Upper lobe of right lung (tissue), 1 donor: ENCODE measurements around the gene PCMTD2. TPM values are rescaled to one million over a fixed set of nuclear protein-coding genes. Genes with fewer than 3 reads are reported as not detected.
A peak's percentile ranks its signal among the peaks of the same experiment; 100 is the strongest.

Source experiments
- ATAC-seq: fragments of 200-7000 bp; cut with Tn5 transposase; one replicate; pipeline ENCODE4 v1.9.1; 2020; ENCODE audit warnings: mild to moderate bottlenecking, moderate library complexity
- DNase-seq: peaks from one replicate; pipeline ENCODE4 v3.0.0-alpha.2; 2020
- H3K27ac ChIP-seq: fragments of 200-600 bp; one replicate; pipeline ENCODE4 v1.8.0; 2022
- H3K27me3 ChIP-seq: fragments of 200-600 bp; one replicate; pipeline ENCODE4 v1.8.0; 2022; ENCODE audit warnings: mild to moderate bottlenecking
- H3K36me3 ChIP-seq: fragments of 200-600 bp; one replicate; pipeline ENCODE4 v1.8.0; 2022
- H3K4me1 ChIP-seq: fragments of 200-600 bp; one replicate; pipeline ENCODE4 v1.8.0; 2022
- H3K4me3 ChIP-seq: fragments of 200-600 bp; one replicate; pipeline ENCODE4 v1.8.0; 2022; ENCODE audit warnings: mild to moderate bottlenecking
- H3K9me3 ChIP-seq: fragments of 200-600 bp; one replicate; pipeline ENCODE4 v1.8.0; 2022
- intact Hi-C: fragments of 100-400 bp; cut with DNase I; formaldehyde crosslinking; loops from one replicate; pipeline ENCODE4 v1.11.0; 2022
- long read RNA-seq: library from polyadenylated mRNA; unstranded; transcript quantifications from one replicate; pipeline ENCODE4 v2.0.0, GENCODE V29; 2021
- total RNA-seq: library from RNA; stranded (reverse); fragmentation: NEBNext Ultra II Directional; extraction: Animal tissue kit (Norgen Biotek cat#: 25700); gene quantifications from one replicate; pipeline ENCODE4 v1.2.1, GENCODE V29; 2021
- TF ChIP-seq, protein P1 (sequence below): fragments of 200-600 bp; IDR thresholded peaks from one replicate; pipeline ENCODE4 v1.8.0; 2022; ENCODE audit warnings: antibody characterized with exemption
- donor health status: DM: no; HTN: yes; CAD: no; lungs with severe emphysema.

PCMTD2 gene
- total RNA-seq, result 58.8 TPM
- long read RNA-seq, transcript PCMTD2-204 (6 exons, 3,212 nt), result minor isoform, 10 of 103 reads
- long read RNA-seq, transcript PCMTD2-203 (6 exons, 3,843 nt), result major isoform, 53 of 103 reads
- long read RNA-seq, partial matches to known transcripts, result 21 of 103 reads
- long read RNA-seq, other reads (novel, unspliced or antisense), result 19 of 103 reads

DNA sequence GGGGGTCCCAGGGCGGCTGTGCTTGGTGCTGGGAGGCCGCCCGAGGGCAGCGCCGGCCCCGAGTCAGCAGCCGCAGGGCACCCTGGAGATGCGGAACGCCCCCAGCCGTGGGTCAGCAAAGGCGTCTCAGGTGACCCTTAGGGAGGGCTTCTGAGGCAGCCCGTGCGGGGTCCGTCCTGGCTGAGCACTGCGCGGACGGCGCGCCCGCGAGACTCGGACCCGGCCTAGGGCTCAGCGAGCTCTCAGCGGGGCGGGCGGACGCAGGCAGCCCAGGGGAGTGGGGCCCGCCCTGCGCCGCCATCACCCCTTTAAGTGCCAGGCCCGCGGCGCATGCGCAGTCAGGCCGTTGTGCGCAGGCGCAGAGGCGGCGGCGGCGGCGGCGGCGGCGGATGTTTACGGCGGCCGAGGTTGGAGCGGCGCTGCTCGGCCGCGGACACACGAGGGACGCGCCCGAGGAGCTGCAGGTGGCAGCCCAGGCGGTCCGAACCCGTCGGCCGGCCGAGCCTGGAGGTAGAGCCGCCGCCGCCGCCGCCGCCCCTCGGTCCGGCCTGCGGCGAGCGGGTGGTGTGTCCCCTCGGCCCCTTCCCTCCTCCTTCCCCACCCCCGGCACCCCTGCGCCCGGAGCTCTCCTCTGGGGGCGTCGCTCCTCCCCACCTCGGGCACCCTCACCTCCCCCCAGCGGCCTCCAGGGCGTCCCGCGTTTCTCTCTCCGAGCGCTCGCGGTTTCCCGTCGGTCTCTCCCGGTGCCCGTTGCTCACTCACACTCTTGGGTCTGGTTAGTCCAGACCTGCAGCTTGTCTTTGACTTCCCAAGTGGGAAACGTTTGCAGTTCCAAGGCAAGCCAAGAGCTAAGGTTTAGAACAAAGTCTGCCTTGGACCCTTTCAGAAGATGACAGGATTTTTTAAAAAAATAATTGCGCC is at the start of gene PCMTD2:
TSS of gene PCMTD2 (plus strand) at position 388 of the 921 bp plus-strand sequence. CDS start 4,218 bp downstream, outside the sequence.
- intact Hi-C loops, result no loop called here
- DNase-seq (peak; percentile 91), ATAC-seq (peak; percentile 96)
- Histone ChIP-seq H3K36me3 (no peaks in the 10 kb centered on the region), H3K27ac (peak within 1 kb of the TSS; percentile 90), H3K27me3 (no peaks in the 10 kb centered on the region), H3K4me1 (peaks cover 30% of the 10 kb centered on the region), H3K9me3 (no peaks in the 10 kb centered on the region), H3K4me3 (peak within 1 kb of the TSS; percentile 83)
- TF ChIP-seq, protein P1, sequence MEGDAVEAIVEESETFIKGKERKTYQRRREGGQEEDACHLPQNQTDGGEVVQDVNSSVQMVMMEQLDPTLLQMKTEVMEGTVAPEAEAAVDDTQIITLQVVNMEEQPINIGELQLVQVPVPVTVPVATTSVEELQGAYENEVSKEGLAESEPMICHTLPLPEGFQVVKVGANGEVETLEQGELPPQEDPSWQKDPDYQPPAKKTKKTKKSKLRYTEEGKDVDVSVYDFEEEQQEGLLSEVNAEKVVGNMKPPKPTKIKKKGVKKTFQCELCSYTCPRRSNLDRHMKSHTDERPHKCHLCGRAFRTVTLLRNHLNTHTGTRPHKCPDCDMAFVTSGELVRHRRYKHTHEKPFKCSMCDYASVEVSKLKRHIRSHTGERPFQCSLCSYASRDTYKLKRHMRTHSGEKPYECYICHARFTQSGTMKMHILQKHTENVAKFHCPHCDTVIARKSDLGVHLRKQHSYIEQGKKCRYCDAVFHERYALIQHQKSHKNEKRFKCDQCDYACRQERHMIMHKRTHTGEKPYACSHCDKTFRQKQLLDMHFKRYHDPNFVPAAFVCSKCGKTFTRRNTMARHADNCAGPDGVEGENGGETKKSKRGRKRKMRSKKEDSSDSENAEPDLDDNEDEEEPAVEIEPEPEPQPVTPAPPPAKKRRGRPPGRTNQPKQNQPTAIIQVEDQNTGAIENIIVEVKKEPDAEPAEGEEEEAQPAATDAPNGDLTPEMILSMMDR, result no peak

DNA sequence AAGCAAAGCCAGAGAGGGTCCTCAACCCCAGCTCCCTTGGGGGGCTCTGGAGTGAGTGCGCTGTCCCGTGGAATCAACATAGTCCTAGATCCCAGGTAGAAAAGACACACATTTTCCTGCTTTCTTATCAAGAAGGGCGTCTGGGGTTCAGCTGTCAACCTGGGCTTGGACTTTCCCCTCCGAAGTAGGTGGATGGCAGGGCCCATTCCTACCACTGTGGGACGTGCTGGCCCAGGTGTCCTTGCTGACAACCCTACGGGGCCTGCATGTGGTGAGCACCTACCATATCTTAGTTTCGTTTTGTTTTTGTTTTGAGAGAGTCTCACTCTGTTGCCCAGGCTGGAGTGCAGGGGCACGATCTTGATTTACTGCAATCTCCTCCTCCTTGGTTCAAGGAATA is 48.9 kb upstream of the PCMTD2 start:
- no peak for ATAC-seq
- Histone ChIP-seq H3K4me3 (no peak overlapping the region), H3K4me1 (no peaks in the 10 kb centered on the region), H3K9me3 (no peaks in the 10 kb centered on the region), H3K27ac (no peak overlapping the region), H3K27me3 (peaks cover 4% of the 10 kb centered on the region), H3K36me3 (no peaks in the 10 kb centered on the region)
- DNase-seq, result no peak
- TF ChIP-seq, protein P1, result no peak
- intact Hi-C loops, result no loop called here

DNA sequence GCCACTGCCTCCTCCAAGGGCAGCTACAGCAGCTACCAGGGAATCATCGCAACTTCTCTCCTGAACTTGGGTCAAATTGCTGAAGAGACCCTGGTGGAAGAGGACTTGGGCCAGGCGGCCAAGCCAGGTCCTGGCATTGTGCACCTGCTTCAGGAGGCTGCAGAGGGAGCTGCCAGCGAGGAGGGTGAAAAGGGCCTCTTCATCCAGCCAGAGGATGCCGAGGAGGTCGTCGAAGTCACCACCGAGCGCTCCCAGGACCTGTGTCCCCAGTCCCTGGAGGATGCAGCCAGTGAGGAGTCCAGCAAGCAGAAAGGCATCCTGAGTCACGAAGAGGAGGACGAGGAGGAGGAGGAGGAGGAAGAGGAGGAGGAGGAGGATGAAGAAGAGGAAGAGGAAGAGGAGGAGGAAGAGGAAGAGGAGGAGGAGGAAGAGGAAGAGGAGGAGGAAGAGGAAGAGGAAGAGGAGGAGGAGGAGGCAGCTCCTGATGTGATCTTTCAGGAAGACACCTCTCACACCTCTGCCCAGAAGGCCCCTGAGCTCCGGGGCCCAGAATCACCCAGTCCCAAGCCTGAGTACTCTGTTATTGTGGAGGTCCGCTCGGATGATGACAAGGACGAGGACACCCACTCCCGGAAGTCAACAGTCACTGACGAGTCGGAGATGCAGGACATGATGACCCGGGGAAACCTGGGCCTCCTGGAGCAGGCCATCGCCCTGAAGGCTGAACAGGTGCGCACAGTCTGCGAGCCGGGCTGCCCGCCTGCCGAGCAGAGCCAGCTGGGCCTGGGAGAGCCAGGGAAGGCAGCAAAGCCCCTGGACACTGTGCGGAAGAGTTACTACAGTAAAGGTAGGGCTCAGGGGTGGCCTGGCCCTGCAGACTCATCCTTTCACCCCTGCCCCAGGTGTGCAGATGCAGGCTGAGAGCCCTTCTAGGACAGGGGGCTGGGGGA is 47.6 kb upstream of the PCMTD2 start:
- Histone ChIP-seq H3K4me1 (peaks cover 7% of the 10 kb centered on the region), H3K9me3 (no peaks in the 10 kb centered on the region), H3K36me3 (no peaks in the 10 kb centered on the region), H3K27me3 (no peaks in the 10 kb centered on the region), H3K27ac (no peak overlapping the region), H3K4me3 (no peak overlapping the region)
- intact Hi-C loops, result no loop called here
- TF ChIP-seq, protein P1, result no peak
- ATAC-seq (no peak), DNase-seq (no peak)

DNA sequence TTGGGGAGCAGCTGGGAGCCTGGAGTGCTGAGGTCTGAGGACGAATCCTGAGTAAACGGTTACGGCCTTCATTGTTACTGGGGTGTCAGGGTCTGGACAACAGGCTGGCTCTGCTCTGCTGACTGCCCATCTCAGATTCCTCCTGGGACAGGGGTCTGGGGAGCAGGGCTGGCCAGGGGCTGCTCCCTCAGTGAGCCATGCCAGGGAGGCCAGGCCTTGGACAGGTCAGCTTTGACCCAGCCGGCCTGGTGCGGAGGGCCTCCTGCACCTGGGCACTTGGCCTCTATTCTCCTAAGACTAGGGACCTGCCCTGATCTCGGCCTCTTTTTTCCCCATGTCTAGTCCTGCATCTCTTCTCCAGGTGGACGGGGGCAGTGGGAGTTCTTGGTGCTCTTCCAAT is 46.4 kb upstream of the PCMTD2 start:
- Histone ChIP-seq H3K27me3 (no peaks in the 10 kb centered on the region), H3K27ac (no peak overlapping the region), H3K9me3 (no peaks in the 10 kb centered on the region), H3K36me3 (no peaks in the 10 kb centered on the region), H3K4me1 (peaks cover 10% of the 10 kb centered on the region), H3K4me3 (no peak overlapping the region)
- intact Hi-C loops, result no loop called here
- ATAC-seq, result no peak
- no peak for DNase-seq
- TF ChIP-seq, protein P1, result no peak

DNA sequence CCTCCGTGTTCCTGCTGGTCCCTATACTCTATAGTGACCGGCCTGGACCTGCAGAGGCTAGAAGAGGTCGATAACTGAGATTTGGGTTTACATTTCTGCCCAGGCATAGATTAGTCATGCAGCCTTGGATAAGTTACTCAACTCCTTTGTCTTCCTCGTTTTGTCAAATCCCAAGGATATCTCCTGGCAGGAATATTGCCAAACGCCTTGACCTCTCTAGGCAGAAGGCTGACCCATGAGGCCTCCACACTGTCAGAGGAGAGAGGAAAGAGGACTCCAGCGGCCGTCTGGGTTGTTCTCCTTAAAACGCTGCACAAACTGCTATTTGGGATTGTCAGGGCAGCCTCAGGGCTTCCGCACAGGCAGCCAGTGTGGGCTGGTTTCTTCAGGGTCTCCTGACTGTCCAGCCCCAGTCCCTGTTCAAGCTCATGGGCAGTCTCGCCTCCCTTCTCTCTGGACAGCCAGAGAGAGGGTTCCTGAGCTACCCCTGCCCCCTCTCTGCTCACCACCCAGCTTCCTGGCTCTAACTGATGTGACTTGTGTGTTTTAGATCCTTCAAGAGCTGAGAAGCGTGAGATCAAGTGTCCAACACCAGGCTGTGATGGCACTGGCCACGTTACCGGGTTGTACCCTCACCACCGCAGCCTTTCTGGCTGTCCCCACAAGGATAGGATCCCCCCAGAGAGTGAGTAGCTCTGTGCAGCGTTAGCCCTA is 44.7 kb upstream of the PCMTD2 start:
- H3K36me3 ChIP-seq, result no peaks in the 10 kb centered on the region
- H3K4me3 ChIP-seq, result no peak overlapping the region
- DNase-seq, result no peak
- no peak overlapping the region for H3K27ac ChIP-seq
- intact Hi-C loops, result no loop called here
- H3K4me1 ChIP-seq, result peaks cover 10% of the 10 kb centered on the region
- TF ChIP-seq, protein P1, result no peak
- no peaks in the 10 kb centered on the region for H3K27me3 ChIP-seq
- no peak for ATAC-seq
- no peaks in the 10 kb centered on the region for H3K9me3 ChIP-seq
